Epithelial cell of prostate (primary cell): Measurements from ENCODE around the gene IL11.
"Not testable (repeated sequence)": the region's sequence is repeated elsewhere in the genome, so short reads cannot be mapped to it uniquely, and the experiment has no call there.

ENCODE experiments used
- DNase-seq: peaks from one replicate; pipeline ENCODE4 v3.0.0-alpha.2; 2011; ENCODE audit warnings: low read depth, low spot score
- H3K27ac ChIP-seq: fragments of 450-650 bp; 2 replicates; pipeline ENCODE4 v1.5.1; 2017; ENCODE audit warnings: mild to moderate bottlenecking

IL11 gene

DNA sequence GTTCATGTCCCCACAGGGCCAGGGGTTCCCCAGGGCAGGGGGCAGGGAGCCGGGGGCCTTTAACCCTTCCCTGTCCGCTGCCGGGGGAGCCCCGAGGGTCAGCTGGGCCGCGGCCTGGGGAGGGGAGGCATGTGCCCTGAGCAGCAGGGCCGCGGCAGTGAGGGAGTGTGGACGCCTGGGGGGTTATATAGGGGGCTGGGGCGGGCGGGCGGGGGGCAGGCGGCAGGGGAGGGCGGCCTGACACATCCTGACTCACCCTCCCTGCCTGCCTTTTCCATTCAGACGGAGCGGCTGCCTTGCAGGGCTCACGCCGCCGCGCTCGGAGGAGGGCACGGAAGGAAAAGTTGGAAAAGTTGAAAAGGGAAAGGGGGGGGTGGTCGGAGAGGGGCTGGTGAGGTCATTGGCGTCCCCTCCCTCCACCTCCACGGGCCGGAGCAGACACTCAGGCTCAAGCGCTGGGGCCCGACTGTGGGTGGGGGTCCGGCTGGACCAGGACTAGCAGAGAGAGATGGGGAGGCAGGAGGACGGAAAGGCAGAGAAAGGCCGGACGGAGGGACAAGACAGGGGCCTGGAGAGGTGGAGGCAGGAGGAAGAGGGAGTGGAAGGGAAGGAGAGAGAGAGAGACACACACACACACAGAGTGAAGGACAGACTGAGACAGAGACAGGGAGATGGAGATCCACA, at the start of gene IL11:
TSS of gene IL11 (minus strand) at position 159 of the 684 bp plus-strand sequence. CDS start at position 6, 153 bp downstream.
- peak within 1 kb of the TSS; percentile 42 for H3K27ac ChIP-seq
- no peak for DNase-seq

GRCh38 chr19:55419624-55420236, 49.5 kb upstream of the IL11 start:
- no peak overlapping the region for H3K27ac ChIP-seq
- DNase-seq: no peak

GRCh38 chr19:55419103-55419502, 48.8 kb upstream of the IL11 start:
- no peak overlapping the region for H3K27ac ChIP-seq
- no peak for DNase-seq

DNA sequence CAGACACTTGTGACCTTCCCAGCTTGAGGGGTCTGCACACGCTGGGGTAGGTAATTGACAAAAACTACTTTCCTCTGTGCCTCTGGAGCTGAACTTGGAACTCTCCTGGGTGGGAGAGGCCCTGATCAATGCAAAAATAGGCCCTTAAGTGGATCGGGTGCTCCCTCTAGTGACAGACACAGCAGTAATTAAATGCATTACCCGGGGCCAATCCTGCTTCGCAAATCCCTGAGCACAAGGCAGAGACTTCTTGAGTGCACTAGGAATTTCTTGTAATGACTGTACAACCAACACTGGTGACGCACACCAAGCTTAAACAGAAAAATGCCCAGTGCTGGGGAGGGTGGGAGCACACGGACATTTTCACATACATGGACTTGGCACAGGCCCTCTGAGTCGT, 47.9 kb upstream of the IL11 start:
- H3K27ac ChIP-seq: no peak overlapping the region
- no peak for DNase-seq

- no peak overlapping the region for H3K27ac ChIP-seq
- no peak for DNase-seq
Observed at GRCh38 chr19:55410168-55410567, 39.9 kb upstream of the IL11 start.

- not testable (repeated sequence) for H3K27ac ChIP-seq, DNase-seq
Observed at GRCh38 chr19:55409179-55409578, 38.9 kb upstream of the IL11 start.

- no peak for DNase-seq
- H3K27ac ChIP-seq: peak overlapping the region; percentile 83
Observed at GRCh38 chr19:55408533-55408872, 38.2 kb upstream of the IL11 start.

DNA sequence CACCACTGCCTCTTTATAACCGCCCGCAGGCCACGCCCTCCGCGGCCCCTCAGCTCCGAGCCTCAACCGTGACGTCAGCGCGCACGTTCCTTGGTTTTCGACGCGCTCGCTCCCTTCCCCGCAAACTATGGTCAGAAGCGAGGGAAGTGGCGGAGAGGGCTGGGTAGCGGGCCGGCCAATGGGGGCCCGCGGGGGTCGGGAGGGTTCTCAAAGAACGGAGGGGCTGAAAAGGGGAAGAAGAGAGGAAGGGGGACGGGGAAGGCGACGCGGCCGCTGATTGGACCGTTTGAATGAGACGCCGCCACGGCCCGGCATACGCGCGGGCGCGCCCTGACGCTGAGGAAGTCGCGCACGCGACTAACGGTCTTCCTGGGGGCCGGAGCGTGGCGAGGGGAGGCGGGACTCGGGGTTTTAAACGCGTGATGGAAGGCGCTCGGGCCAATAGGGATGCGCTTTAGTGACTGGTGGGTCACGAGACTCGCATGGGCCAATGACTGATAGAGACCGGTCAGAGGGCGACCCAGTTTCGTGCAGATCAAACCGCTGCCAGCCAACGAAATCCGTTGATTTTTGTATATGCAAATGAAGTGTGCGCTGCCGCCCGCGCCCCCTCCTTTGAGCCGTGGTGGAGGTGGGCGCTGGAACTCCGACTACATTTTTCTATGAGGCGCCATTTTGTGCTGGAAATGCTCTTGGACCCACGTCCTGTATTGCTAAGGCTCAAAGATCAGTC, 37.7 kb upstream of the IL11 start:
- DNase-seq: peak; percentile 87
- peak overlapping the region; percentile 83 for H3K27ac ChIP-seq

- DNase-seq: not testable (repeated sequence)
- H3K27ac ChIP-seq: peak within 1 kb of the TSS; percentile 83
Observed at GRCh38 chr19:55407550-55407799, 37.2 kb upstream of the IL11 start, which contains the start of gene UBE2S. UBE2S (minus strand) TSS chr19:55407788; CDS start chr19:55407589, 199 bp downstream.

DNA sequence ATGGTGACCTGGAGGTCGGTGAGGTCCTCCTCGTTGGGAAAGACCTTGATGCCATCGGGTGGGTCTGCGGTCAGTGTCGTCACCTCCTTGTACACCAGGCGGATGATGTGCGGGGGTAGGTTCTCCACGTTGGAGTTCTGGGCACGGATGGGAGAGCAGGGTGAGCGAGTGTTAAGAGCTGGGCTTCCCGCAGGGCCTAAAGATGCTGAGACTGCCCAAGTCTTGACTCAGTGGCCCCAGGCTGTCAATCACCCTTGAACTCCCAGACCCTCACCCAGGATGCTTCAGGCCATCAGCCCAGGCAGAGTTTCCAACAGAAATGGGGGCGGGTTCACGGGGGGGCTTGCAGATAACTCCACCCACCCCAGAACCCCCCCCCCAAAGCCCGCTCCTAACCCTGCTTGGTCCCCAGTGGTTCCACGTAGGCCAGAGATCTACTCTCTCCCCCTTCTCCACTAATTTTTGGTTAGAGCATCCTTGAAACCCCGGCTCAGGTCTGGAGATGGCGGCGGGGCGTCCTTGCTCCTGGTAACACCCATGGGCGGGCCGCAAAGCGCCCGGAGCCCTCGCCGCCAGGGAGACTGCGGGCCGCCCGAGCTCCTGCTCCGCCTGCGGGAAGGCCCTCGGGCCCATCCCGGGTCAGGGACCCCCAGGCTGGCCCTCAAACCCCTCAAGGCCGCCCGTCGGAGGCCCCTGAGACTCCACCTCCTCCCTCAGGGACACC, 36.7 kb upstream of the IL11 start:
- DNase-seq: no peak
- peak overlapping the region; percentile 83 for H3K27ac ChIP-seq

DNA sequence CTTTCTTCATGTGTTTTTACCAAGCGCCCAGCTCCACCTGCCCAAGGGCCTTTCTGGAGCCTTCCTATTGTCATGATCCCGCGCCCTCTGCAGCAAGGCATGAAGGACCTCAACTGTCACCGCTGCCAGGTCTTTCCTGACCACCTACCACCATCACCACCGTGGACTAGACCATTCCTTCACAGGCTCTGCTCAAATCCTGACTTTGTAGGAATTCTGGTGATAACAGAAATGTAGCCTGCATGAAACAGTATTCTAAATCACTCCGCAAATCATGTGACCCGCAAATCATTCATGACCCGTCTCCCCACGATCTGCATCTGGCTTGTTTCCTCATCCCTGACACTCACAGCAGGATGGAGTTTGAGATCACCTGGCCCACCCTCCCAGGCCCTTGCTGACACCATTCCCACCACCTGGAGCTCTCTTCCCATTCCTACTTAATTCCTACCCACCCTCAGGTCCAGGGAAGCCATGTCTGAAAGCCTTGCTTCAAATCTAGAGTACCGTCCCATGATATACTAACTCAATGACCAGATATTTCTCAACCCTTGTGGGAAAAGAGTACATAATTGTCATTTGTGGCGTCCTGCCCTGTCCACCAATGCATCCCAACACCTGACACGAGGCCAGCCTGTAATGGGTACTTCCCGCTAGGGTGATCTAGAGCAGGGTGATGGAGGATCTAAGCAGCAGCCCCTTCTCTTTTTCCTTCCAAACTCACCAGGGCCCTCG, 36.0 kb upstream of the IL11 start:
- H3K27ac ChIP-seq: no peak overlapping the region
- no peak for DNase-seq

GRCh38 chr19:55405638-55406037, 35.4 kb upstream of the IL11 start:
- no peak for DNase-seq
- H3K27ac ChIP-seq: no peak overlapping the region

GRCh38 chr19:55402509-55402908, 32.2 kb upstream of the IL11 start:
- H3K27ac ChIP-seq: no peak overlapping the region
- DNase-seq: no peak

GRCh38 chr19:55401390-55401789, 31.1 kb upstream of the IL11 start:
- peak overlapping the region; percentile 27 for H3K27ac ChIP-seq

GRCh38 chr19:55400281-55401087, 30.2 kb upstream of the IL11 start:
- H3K27ac ChIP-seq: peak overlapping the region; percentile 27
- DNase-seq: peak; percentile 20

More at GRCh38 chr19:55401390-55401789, 31.1 kb upstream of the IL11 start:
- DNase-seq: not testable (repeated sequence)

DNA sequence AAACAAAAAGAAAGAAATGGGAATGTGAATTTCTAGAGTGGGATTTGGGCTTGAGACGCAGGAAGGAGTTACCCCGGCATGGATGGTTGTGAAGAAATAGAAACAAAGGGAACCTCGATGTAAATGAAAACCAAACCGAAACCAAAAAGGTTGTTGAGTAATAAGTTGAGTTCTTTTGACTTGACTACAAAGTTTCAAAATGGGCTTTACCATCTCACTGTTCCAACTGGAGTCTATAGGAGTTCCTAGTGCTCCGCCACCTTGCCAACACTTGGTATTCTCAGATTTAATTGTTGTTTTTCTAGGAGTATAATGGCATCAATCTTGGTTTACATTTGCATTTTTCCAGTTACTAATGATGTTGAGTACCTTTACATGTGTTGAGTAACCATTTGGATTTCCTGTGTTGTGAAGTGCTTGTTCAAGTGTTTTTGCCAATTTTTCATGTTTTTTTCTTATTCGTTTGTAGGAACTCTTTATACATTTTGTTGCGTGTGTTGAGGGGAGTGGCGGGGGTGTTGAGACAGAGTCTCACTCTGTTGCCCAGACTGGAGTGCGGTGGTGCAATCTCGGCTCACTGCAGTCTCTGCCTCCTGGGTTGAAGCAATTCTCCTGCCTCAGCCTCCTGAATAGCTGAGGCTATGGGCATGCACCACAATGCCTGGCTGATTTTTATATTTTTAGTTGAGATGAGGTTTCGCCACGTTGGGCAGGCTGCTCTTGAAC, 28.1 kb upstream of the IL11 start:
- DNase-seq: no peak
- no peak overlapping the region for H3K27ac ChIP-seq

DNA sequence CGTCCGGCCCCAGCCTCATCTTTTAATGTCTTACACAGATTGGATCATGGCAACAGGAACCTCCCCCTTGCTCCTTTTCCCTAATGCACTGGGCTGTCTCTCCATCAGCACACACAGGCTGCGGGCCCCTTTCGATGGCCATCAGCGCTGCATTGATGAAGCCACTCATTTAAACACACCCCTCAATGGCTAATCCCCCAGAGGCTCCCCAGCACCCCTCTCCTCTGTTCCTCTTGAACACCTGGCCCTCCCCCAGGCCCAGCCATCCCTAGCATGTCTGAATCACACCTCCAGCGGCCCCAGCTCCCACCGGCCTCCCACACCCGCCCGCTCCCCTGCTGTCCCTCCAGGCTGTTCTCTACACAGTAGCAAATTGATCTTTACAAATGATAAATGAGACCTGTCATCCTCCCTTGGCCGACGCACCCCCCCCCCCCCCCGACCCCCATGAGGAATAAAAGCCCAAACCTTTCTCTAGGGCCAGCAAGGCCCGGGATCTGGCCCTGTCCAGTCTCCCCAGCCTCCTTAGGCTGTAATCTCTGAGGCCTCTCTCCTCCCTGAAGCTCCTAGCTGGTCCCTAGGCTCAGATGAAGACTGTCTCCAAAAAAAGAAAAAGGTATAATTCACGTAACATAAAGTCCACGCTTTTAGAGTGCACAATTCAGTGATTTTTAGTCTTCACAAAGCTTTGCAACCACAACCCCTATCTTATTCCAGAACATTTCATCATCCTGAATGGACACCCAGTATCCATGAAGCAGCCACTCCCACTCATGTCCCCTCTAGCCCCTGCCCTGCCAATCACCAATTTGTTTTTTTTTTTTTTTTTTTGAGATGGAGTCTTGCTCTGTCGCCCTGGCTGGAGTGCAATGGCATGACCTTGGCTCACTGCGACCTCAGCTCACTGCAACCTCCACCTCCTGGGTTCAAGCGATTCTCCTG, 22.8 kb upstream of the IL11 start:
- no peak overlapping the region for H3K27ac ChIP-seq
- DNase-seq: no peak
